HG03159 (cell line): ENCODE data around the gene IDI1.

Source experiments
- ATAC-seq: cut with Tn5 transposase; IDR thresholded peaks from one replicate; pipeline ENCODE4 v1.9.1; 2021; ENCODE audit warnings: mild to moderate bottlenecking, moderate library complexity; ENCODE audit not compliant: unreplicated experiment

IDI1 gene

GRCh38 chr10:996031-996430 lies 52.9 kb downstream of the IDI1 start:
- ATAC-seq = no peak

GRCh38 chr10:995559-995926 lies 53.4 kb downstream of the IDI1 start:
- ATAC-seq = no peak

GRCh38 chr10:994836-995558 lies 53.9 kb downstream of the IDI1 start:
- no peak for ATAC-seq

- no peak for ATAC-seq
Measured at GRCh38 chr10:992871-993270, 56.0 kb downstream of the IDI1 start.

GRCh38 chr10:992467-992866 lies 56.5 kb downstream of the IDI1 start:
- no peak for ATAC-seq

- no peak for ATAC-seq
Measured at GRCh38 chr10:990808-991207, 58.1 kb downstream of the IDI1 start.
